SU-DHL-6 (cell line): Measurements from ENCODE around the gene AMT.

Experiments
- H2AFZ ChIP-seq: fragments of 200-600 bp; sonication (generic); 2 replicates; pipeline ENCODE4 v1.6.1; 2014; ENCODE audit warnings: low read depth, mild to moderate bottlenecking, moderate library complexity, mixed read lengths, antibody characterized with exemption, low read length; ENCODE audit not compliant: severe bottlenecking
- H3F3A ChIP-seq: fragments of 200-600 bp; shearing (Covaris generic); 2 replicates; pipeline ENCODE4 v1.6.0; 2016; ENCODE audit warnings: antibody characterized with exemption, mild to moderate bottlenecking; ENCODE audit not compliant: insufficient read depth
- H3K27ac ChIP-seq: fragments of 200-600 bp; sonication (generic); 2 replicates; pipeline ENCODE4 v1.5.1; 2016; ENCODE audit warnings: low read depth, mild to moderate bottlenecking, low read length, moderate library complexity, mixed read lengths
- H3K27me3 ChIP-seq: fragments of 200-600 bp; sonication (generic), shearing (Covaris generic); 2 replicates; pipeline ENCODE4 v1.6.0; 2014; ENCODE audit warnings: mild to moderate bottlenecking, low read length
- H3K36me3 ChIP-seq: fragments of 200-600 bp; sonication (generic); 2 replicates; pipeline ENCODE4 v1.6.1; 2014; ENCODE audit warnings: mild to moderate bottlenecking, low read length, mixed read lengths
- H3K4me2 ChIP-seq: fragments of 300-600, 200-600 bp; shearing (Covaris generic), sonication (generic); 2 replicates; pipeline ENCODE4 v1.6.0; 2014; ENCODE audit warnings: low read length, low read depth, mild to moderate bottlenecking; ENCODE audit not compliant: poor library complexity, severe bottlenecking
- H3K4me3 ChIP-seq: fragments of 200-600 bp; sonication (generic); 2 replicates; pipeline ENCODE4 v1.5.1; 2014; ENCODE audit warnings: antibody characterized with exemption, low read length, mild to moderate bottlenecking, mixed read lengths; ENCODE audit not compliant: insufficient read depth, poor library complexity, severe bottlenecking
- H3K79me2 ChIP-seq: fragments of 200-600 bp; sonication (generic); 2 replicates; pipeline ENCODE4 v1.6.1; 2014; ENCODE audit warnings: mild to moderate bottlenecking, low read length, moderate library complexity; ENCODE audit not compliant: insufficient read depth
- H3K9ac ChIP-seq: fragments of 200-600 bp; sonication (generic); 2 replicates; pipeline ENCODE4 v1.7.0; 2014; ENCODE audit warnings: mild to moderate bottlenecking, low read length
- H3K9me2 ChIP-seq: fragments of 200-600 bp; sonication (generic); replicated peaks from 2 replicates; pipeline ENCODE4 v1.6.1; 2014; ENCODE audit warnings: low read length; ENCODE audit not compliant: insufficient read depth
- H3K9me3 ChIP-seq: fragments of 200-600 bp; sonication (generic); 2 replicates; pipeline ENCODE4 v1.6.1; 2014; ENCODE audit warnings: low read length, mixed read lengths; ENCODE audit not compliant: insufficient read depth
- H4K20me1 ChIP-seq: fragments of 200-600 bp; sonication (generic); 2 replicates; pipeline ENCODE4 v1.6.1; 2014; ENCODE audit warnings: low read depth, mild to moderate bottlenecking, antibody characterized with exemption, low read length, moderate library complexity, mixed read lengths
- EZH2phosphoT487 ChIP-seq: fragments of 200-600 bp; sonication (generic), shearing (Covaris generic); conservative IDR thresholded peaks from 2 replicates; pipeline ENCODE4 v1.6.1; 2018; ENCODE audit warnings: mild to moderate bottlenecking, antibody characterized with exemption, low read length, moderate library complexity, mixed read lengths
- TF ChIP-seq, protein P1 (sequence below): fragments of 200-600 bp; sonication (generic); IDR thresholded peaks from one replicate; pipeline ENCODE4 v1.5.1; 2017; ENCODE audit warnings: antibody characterized with exemption, mild to moderate bottlenecking, low read length, moderate library complexity; ENCODE audit not compliant: insufficient read depth, poor library complexity, severe bottlenecking

AMT gene

DNA sequence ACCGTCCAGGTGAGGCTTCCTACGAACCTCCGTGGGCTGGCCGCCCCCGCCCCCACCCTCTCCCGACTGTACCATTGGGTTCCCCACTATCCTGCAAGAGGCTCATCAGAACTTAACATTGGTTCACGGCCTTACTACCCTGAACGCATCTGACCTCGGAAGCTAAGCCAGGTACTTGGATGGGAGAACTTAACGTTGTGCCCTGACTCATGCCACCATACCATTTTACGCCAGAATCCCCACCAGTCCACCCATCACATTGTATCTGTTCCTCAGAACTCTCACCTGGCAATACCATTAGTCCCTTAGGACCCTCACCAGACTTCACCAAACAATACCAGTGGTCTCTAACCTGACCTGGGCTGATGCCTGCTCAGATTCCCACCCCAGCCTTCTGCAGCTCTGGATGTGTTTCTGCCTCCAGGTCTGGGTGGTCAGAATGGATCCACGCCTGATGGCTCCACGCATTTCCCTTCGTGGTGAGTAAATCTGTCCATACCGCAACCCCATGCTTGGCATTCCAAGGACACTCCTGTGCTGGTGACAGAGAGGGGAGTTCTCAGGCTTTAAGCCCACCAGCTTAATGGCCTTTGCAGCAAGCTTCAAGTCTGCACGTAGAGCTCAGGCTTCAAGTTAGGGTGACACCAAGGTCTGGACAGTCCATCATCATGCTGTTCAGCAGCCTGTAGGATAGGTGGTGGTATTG, 9.5 kb downstream of the AMT start:
- H3K27me3 ChIP-seq, result no peaks in the 10 kb centered on the region
- H3K79me2 ChIP-seq, result peaks cover 55% of the 10 kb centered on the region
- peaks cover 18% of the 10 kb centered on the region for H4K20me1 ChIP-seq
- TF ChIP-seq EZH2phosphoT487, result no peak
- TF ChIP-seq, protein P1, sequence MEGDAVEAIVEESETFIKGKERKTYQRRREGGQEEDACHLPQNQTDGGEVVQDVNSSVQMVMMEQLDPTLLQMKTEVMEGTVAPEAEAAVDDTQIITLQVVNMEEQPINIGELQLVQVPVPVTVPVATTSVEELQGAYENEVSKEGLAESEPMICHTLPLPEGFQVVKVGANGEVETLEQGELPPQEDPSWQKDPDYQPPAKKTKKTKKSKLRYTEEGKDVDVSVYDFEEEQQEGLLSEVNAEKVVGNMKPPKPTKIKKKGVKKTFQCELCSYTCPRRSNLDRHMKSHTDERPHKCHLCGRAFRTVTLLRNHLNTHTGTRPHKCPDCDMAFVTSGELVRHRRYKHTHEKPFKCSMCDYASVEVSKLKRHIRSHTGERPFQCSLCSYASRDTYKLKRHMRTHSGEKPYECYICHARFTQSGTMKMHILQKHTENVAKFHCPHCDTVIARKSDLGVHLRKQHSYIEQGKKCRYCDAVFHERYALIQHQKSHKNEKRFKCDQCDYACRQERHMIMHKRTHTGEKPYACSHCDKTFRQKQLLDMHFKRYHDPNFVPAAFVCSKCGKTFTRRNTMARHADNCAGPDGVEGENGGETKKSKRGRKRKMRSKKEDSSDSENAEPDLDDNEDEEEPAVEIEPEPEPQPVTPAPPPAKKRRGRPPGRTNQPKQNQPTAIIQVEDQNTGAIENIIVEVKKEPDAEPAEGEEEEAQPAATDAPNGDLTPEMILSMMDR, result no peak
- H3K4me2 ChIP-seq, result peak overlapping the region; percentile 77
- peak overlapping the region; percentile 85 for H3K9ac ChIP-seq
- H3F3A ChIP-seq, result peaks cover 11% of the 10 kb centered on the region
- H3K27ac ChIP-seq, result peak overlapping the region; percentile 64
- H3K36me3 ChIP-seq, result no peaks in the 10 kb centered on the region
- no peaks in the 10 kb centered on the region for H3K9me3 ChIP-seq
- peak overlapping the region; percentile 52 for H2AFZ ChIP-seq
- H3K4me3 ChIP-seq, result peak overlapping the region; percentile 60
- no peaks in the 10 kb centered on the region for H3K9me2 ChIP-seq

DNA sequence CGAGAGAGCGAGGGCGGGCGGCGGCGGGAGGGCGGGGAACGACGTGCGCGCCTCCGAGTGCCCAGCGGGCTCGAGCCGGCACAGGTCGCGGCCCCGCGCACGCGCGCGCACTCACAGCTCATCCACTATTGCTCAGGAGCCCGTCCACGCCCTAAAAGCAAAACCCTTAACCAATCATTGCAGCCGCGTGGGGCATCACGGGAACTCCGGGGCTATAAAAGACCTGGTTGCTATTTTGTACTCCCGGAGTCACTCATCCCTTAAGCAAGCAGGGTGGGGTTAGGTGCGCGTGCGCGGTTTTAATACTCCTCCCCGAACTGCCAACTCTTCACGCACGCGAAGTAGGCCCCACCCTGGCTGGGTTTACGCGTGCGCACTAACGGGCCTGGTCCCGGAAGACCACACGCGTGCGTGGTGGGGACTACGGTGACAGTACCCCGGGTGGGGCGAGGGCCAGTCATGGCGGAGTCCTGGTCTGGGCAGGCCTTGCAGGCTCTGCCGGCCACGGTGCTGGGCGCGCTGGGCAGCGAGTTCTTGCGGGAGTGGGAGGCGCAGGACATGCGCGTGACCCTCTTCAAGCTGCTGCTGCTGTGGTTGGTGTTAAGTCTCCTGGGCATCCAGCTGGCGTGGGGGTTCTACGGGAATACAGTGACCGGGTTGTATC, 10.2 kb downstream of the AMT start, which contains the start of the genes RHOA and TCTA:
Gene RHOA, minus strand, starts transcription at position 9 of the 664 bp plus-strand sequence. CDS start 36,387 bp downstream, outside the sequence.
Gene TCTA, plus strand, starts transcription at position 456 of the 664 bp plus-strand sequence. Its CDS starts 4 bp downstream, at position 460.
- Histone ChIP-seq H3K27ac (peak within 1 kb of the TSS; percentile 82), H3K4me3 (peak within 1 kb of the TSS; percentile 82), H3K79me2 (peaks cover 62% of the 10 kb centered on the region)

DNA sequence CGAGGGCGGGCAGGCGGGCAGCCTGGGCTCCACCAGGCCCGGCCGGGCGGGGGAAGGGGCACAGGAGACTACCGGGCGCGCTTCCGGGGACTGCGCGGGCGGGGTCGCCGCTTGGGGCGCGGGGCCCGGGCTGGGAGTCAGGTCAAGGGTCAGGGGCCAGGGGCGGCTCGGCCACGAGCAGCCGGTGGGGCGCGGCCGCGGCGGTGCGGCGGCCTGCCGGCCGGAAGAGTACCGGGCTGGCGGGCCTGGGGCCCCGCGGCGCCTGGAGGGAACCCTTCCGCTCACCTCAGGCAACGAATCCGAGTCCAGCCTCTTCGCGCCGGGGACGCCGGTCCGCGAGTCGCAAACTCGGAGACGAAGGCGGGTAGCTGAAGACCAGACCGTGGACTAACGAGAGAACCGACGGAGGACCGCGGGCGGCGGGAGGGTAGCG, 10.7 kb downstream of the AMT start:
- Histone ChIP-seq H3K9ac (peak overlapping the region; percentile 85), H3K9me2 (no peaks in the 10 kb centered on the region), H3K79me2 (peaks cover 67% of the 10 kb centered on the region), H3K27ac (peak overlapping the region; percentile 82), H3K4me2 (peak overlapping the region; percentile 85), H4K20me1 (peaks cover 28% of the 10 kb centered on the region), H2AFZ (no peak overlapping the region), H3K36me3 (no peaks in the 10 kb centered on the region), H3K27me3 (no peaks in the 10 kb centered on the region), H3K9me3 (no peaks in the 10 kb centered on the region), H3K4me3 (peak overlapping the region; percentile 82), H3F3A (peaks cover 11% of the 10 kb centered on the region)
- TF ChIP-seq, protein P1, result no peak
- no peak for TF ChIP-seq EZH2phosphoT487

More for the DNA sequence above, 10.2 kb downstream of the AMT start, which contains the start of the genes RHOA and TCTA:
- H3K4me2 ChIP-seq, result peak within 1 kb of the TSS; percentile 85
- no peaks in the 10 kb centered on the region for H3K27me3 ChIP-seq
- peaks cover 24% of the 10 kb centered on the region for H4K20me1 ChIP-seq
- peak within 1 kb of the TSS; percentile 85 for H3K9ac ChIP-seq
- peak within 1 kb of the TSS; percentile 52 for H2AFZ ChIP-seq
- H3K9me3 ChIP-seq, result no peaks in the 10 kb centered on the region
- TF ChIP-seq EZH2phosphoT487, result no peak
- TF ChIP-seq, protein P1, result no peak
- no peaks in the 10 kb centered on the region for H3K9me2 ChIP-seq
- no peaks in the 10 kb centered on the region for H3K36me3 ChIP-seq
- H3F3A ChIP-seq, result peaks cover 11% of the 10 kb centered on the region
